ENCODE measurements around the gene TERT.

The TERT gene

GRCh38 chr5:1312993-1313833 lies 18.3 kb upstream of the TERT start:
- POLR2A ChIA-PET, result interaction anchor here (0.6 kb wide), 1 partner anchor 31 kb away, joined by 3 read pairs; no protein-coding TSS in a partner anchor
- TF ChIP-seq ZNF48 (tag by site-specific recombination; IDR thresholded peaks at IDR 0.05) (no peak), ZNF600 (tag by site-specific recombination; IDR thresholded peaks at IDR 0.05) (peak; percentile 49)
- Histone ChIP-seq H3K27ac (ENCODE audit: extremely low read depth, low read depth, low read length) (no peak overlapping the region), H3K36me3 (ENCODE audit: control insufficient read depth in 2 of 2, insufficient read depth in 1 of 2, low read length in 2 of 2) (peaks cover 5 to 12% of the 10 kb centered on the region in 2 experiments), H3K4me1 (ENCODE audit: control insufficient read depth, insufficient read depth, low read length) (peaks cover 14% of the 10 kb centered on the region), H3K4me3 (ENCODE audit: low read depth, low read length) (no peak overlapping the region), H3K9me3 (ENCODE audit: control insufficient read depth, insufficient read depth, low read depth, low read length) (no peaks in the 10 kb centered on the region)
- CTCF ChIA-PET, result no interaction called here

GRCh38 chr5:1312206-1312605 lies 17.3 kb upstream of the TERT start:
- TF ChIP-seq ZFHX2 (tag by site-specific recombination; conservative IDR thresholded peaks at IDR 0.05) (no peak), ZNF664 (tag by site-specific recombination; IDR thresholded peaks at IDR 0.05) (no peak), ZSCAN18 (tag by site-specific recombination; IDR thresholded peaks at IDR 0.05) (no peak), ZNF677 (tag by site-specific recombination; IDR thresholded peaks at IDR 0.05) (no peak), ZBTB8A (tag by site-specific recombination; IDR thresholded peaks at IDR 0.05) (no peak), OVOL3 (tag by site-specific recombination; IDR thresholded peaks at IDR 0.05) (no peak), TRIM28 (IDR thresholded peaks at IDR 0.05; ENCODE audit: borderline replicate concordance, low read length) (no peak), KLF10 (tag by site-specific recombination; IDR thresholded peaks at IDR 0.05) (no peak), HOXC10 (CRISPR knock-in tag; IDR thresholded peaks at IDR 0.05) (no peak), ZNF549 (tag by site-specific recombination; IDR thresholded peaks at IDR 0.05) (no peak), ZNF76 (tag by site-specific recombination; IDR thresholded peaks at IDR 0.05; ENCODE audit: borderline replicate concordance, low read depth) (no peak), ZNF513 (tag by site-specific recombination; IDR thresholded peaks at IDR 0.05) (no peak), ZNF324 (tag by site-specific recombination; IDR thresholded peaks at IDR 0.05) (no peak), ELK4 (IDR thresholded peaks at IDR 0.05; ENCODE audit: borderline replicate concordance, low read depth, low read length) (no peak), ZNF747 (tag by site-specific recombination; IDR thresholded peaks at IDR 0.05) (no peak), ZXDB (tag by site-specific recombination; IDR thresholded peaks at IDR 0.05) (no peak), ZBTB20 (tag by site-specific recombination; IDR thresholded peaks at IDR 0.05) (no peak), ZNF132 (tag by site-specific recombination; IDR thresholded peaks at IDR 0.05; ENCODE audit: borderline replicate concordance) (no peak)
- H3K27ac ChIP-seq (ENCODE audit: extremely low read depth, low read depth, low read length), result no peak overlapping the region
- peaks cover 2 to 3% of the 10 kb centered on the region in 2 experiments; a peak in 2 of 3 replicates for H3K36me3 ChIP-seq (ENCODE audit: control insufficient read depth in 2 of 2, insufficient read depth in 1 of 2, low read length in 2 of 2)
- POLR2A ChIA-PET, result no interaction called here
- H3K9me3 ChIP-seq (ENCODE audit: control insufficient read depth, insufficient read depth, low read depth, low read length), result no peaks in the 10 kb centered on the region
- CTCF ChIA-PET, result no interaction called here
- no peak overlapping the region for H3K4me3 ChIP-seq (ENCODE audit: low read depth, low read length)
- peaks cover 14% of the 10 kb centered on the region for H3K4me1 ChIP-seq (ENCODE audit: control insufficient read depth, insufficient read depth, low read length)
